GM11168 (cell line): ENCODE results near the gene EGFL7.

Source experiments
- in situ Hi-C: fragments of 300-500 bp; cut with MboI; formaldehyde crosslinking; loops from one replicate; pipeline ENCODE4 v1.12.0; 2022; ENCODE audit warnings: low sequenced_read_pairs; ENCODE audit not compliant: unreplicated experiment

Gene EGFL7

GRCh38 chr9:136671646-136672430, 9.1 kb downstream of the EGFL7 start:
- in situ Hi-C loops: no loop called here

GRCh38 chr9:136672431-136673087, 9.8 kb downstream of the EGFL7 start:
- in situ Hi-C loops: no loop called here

GRCh38 chr9:136673088-136673974, 10.6 kb downstream of the EGFL7 start:
- in situ Hi-C loops: no loop called here

- in situ Hi-C loops: no loop called here
Observed at GRCh38 chr9:136673975-136674785, 11.5 kb downstream of the EGFL7 start.

GRCh38 chr9:136674786-136675349, 12.2 kb downstream of the EGFL7 start:
- in situ Hi-C loops: no loop called here

GRCh38 chr9:136675477-136676296, 13.0 kb downstream of the EGFL7 start:
- in situ Hi-C loops: no loop called here

- in situ Hi-C loops: no loop called here
Observed at GRCh38 chr9:136676297-136676794, 13.6 kb downstream of the EGFL7 start.

GRCh38 chr9:136676920-136677686, 14.4 kb downstream of the EGFL7 start:
- in situ Hi-C loops: no loop called here

GRCh38 chr9:136678034-136678433, 15.3 kb downstream of the EGFL7 start:
- in situ Hi-C loops: no loop called here

GRCh38 chr9:136678624-136679023, 15.9 kb downstream of the EGFL7 start:
- in situ Hi-C loops: no loop called here

- in situ Hi-C loops: no loop called here
Observed at GRCh38 chr9:136679431-136679941, 16.8 kb downstream of the EGFL7 start.

GRCh38 chr9:136681029-136681428, 18.3 kb downstream of the EGFL7 start:
- in situ Hi-C loops: no loop called here

GRCh38 chr9:136681945-136682699, 19.4 kb downstream of the EGFL7 start:
- in situ Hi-C loops: no loop called here

GRCh38 chr9:136682710-136683109, 20.0 kb downstream of the EGFL7 start:
- in situ Hi-C loops: no loop called here

GRCh38 chr9:136683173-136683745, 20.5 kb downstream of the EGFL7 start:
- in situ Hi-C loops: no loop called here

- in situ Hi-C loops: no loop called here
Observed at GRCh38 chr9:136683755-136684154, 21.0 kb downstream of the EGFL7 start.

- in situ Hi-C loops: no loop called here
Observed at GRCh38 chr9:136684339-136684738, 21.6 kb downstream of the EGFL7 start.
